AG10803 (cell line): Measurements from ENCODE around the gene MED9.
A peak's percentile ranks its signal among the peaks of the same experiment; 100 is the strongest.

Experiments used
- DNase-seq: peaks from one replicate; pipeline ENCODE4 v3.0.0; 2010; ENCODE audit warnings: low read depth
- H3K4me3 ChIP-seq: 2 replicates; pipeline ENCODE4 v1.5.1; 2011; ENCODE audit warnings: mild to moderate bottlenecking, low read length, control low read depth
- CTCF ChIP-seq: conservative IDR thresholded peaks from 2 replicates; pipeline ENCODE4 v1.5.1; 2011; ENCODE audit warnings: mild to moderate bottlenecking, low read length, control low read depth, inconsistent platforms

The MED9 gene

DNA sequence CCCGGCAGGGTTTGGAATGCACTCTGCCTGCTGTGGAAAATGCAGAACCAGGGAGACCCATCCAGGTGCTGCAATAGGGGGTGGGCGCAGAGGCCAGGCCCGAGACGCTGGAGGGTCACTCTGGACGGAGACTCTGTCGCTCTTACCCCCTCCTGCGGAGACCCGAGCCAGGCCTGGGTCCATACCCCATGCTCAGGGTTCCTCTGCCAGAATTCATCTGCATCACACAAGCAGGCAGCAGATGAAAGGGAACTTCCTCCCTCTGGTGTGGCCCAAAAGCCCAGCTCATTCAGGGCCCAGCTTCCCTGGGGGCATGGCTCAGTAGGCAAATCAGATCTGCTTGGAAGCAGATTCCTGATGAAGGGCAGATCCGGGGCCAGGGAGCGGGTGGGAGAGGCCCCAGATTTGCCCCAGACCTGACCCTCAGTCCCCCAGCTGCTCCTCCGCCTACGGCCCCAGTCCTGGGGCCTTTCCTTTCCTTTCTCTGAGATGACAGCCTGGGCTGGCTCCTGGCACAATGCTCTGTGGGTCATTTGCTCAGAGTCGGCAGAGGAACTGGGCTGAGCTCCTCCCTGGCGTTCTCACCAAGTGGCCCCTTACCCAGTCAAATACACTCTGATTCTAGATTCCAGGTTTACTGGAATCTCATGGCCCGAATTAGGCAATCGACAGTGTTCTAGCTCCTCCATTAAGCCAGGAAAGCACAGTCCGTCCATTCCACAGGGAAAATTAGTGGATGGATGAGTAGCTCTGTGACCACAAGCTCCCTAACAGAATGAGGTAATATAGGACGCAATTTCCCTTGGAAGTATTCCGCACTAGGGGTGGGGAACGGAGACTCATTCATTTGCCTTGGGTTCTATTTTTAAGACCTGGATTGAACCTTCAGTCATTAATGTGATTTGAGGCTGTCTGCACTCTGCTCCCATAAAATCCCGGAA is 38.5 kb downstream of the MED9 start:
- DNase-seq, result peak; percentile 72
- TF ChIP-seq CTCF, result no peak
- H3K4me3 ChIP-seq, result no peak overlapping the region

DNA sequence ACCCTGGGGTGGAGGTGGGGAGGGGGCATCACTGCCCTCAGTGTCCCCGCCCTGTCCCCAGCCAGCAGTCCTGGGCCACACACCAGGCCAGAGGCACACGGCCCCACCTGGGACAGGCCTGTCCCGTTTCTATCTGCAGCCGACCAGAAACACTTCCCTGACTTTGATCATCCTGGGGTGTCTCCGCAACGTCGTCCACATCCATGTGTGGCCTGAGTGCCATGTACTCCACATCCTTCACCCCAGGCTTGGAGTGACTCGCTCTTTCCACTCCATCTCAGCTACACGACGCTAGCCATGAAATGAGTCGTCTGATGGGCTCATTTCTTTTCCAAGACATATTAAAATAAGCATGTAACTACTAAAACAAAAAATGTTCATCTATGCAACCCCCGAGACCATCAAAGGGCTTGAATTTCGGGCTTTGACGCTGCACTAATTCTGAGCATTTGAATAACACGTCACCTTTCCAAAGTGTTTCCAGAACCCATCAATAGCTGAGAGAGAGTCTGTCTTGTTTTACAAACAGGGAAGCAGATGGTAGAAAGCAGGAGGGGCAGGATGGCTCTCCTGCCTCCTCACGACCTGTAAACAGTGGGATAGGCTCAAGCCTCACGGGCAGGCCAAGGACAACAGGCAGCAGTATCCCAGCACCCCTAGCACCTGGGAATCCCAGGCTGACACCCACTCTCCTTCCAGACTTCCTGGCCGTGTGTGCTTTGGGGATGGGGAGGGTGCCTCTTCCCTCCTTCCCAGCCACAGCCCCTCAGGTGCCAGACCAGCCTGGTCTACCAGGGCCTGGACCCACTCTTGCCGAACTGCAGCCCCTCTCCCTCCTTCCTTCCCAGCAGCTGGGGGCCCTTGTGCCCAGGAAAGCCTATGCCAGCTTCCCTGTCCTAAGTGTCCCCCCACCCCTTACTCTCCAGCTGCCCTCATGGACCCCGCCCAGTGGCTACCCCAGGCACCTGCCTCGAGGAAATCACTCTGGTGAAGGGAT is 39.4 kb downstream of the MED9 start:
- peak; percentile 47 for DNase-seq
- H3K4me3 ChIP-seq, result no peak overlapping the region
- no peak for TF ChIP-seq CTCF

DNA sequence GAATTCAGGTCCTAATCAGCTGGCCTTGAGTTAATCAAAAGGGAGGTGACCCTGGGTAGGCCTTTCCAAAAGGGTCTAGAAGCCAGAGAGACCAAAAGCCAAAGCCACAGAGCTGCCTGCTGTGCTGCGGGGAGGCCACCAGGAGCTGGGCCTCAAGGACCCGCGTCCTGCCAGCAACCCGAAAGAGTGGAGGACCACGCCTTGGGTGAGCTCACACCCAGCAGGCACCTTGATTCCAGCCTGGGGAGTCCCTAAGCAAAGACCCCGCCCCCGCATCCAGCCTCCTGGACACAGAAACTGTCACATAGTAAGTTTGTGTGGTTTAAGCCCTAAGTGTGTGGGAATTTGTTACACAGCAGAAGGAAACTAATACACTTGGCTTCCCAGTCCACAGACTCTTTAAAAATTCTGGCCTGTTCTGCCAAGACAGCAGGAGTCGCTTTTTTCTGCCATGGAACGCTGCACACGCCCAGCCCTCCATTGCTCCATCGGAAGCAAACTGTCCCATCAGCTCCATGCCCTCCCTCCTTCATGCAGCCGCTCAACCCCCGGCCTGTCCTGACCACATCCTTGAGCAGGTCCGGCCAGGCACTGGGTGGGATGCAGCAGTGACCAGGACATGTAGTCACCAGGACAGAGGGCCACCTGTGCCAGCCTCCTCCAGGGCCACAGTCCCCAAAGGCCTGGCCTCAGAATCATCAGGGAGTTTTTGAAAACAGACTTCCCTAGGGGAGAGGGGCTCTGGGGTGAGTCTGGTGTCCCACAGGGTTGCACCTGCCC is 40.3 kb downstream of the MED9 start:
- DNase-seq, result no peak
- H3K4me3 ChIP-seq, result no peak overlapping the region
- TF ChIP-seq CTCF, result no peak

GRCh38 chr17:17518014-17518413 is 41.2 kb downstream of the MED9 start:
- DNase-seq, result no peak
- H3K4me3 ChIP-seq, result no peak overlapping the region
- TF ChIP-seq CTCF, result no peak

DNA sequence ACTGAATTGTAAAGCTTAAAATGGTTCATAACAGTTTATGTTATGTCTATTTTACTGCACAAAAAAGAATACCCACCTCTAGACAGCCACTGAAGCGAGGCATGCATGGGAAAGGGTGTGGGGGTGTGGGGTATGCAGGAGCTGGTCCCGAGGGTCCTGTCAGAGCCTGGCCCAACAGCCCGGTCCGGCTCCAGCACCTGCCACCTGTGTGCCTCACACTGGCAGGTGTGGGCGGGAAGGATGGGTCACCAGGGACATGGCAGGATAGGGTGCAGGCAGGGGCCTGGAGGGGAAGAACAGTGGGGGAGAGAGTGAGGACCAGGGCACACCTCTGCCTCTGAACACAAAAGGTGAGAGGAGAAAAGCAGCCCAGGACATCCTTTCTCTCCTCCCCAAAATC is 42.2 kb downstream of the MED9 start:
- H3K4me3 ChIP-seq, result no peak overlapping the region
- DNase-seq, result no peak
- TF ChIP-seq CTCF, result no peak

DNA sequence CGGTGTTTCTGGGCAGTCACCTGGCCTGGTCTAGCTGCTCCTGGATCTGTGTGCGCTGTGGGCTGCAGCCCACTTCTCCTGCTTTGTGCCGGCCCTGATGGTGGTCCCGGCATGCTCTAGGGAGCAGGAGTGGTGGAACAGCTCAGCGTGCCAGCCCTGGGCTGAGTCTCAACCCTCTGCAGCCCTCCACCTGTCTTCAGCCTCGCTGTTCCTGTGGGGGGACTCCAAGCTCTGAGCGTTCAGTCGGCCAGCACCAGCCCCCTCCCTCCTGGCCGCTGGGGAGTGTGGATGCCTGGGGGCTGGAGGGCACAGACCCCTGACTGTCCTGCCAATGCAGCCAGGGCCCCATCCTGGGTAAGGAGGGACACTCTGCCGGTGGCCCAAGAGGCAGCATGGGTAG is 43.1 kb downstream of the MED9 start:
- H3K4me3 ChIP-seq, result no peak overlapping the region
- no peak for DNase-seq
- no peak for TF ChIP-seq CTCF
